NCI-H1048 (cell line): ENCODE measurements around the gene LRCH1.

Source experiments
- DNase-seq: peaks from one replicate; lab custom pipeline; 2025; lab: John Stamatoyannopoulos, UW

The LRCH1 gene

GRCh38 chr13:46712524-46712923 is 159.6 kb downstream of the LRCH1 start:
- no peak for DNase-seq

GRCh38 chr13:46715363-46715762 is 162.4 kb downstream of the LRCH1 start:
- no peak for DNase-seq

GRCh38 chr13:46716821-46717220 is 163.9 kb downstream of the LRCH1 start:
- no peak for DNase-seq

DNA sequence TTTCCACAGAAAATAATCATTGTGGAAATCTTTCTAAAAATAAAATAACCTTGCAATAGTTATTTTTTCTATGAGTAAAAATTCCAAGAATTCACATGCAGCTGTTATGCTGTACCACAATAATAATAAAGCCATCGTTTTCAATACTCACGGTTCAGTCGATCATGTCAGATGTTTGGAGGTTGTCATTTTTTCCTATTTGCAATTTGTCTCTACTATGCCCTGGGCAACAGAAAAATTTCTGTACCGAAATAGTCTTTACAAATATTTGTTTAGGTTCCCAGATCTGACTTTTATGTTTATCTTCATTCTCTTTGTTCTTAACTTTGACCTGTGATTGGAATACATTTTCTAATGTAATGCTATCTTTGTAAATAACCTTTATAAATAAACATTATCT is 164.3 kb downstream of the LRCH1 start:
- DNase-seq: no peak

DNA sequence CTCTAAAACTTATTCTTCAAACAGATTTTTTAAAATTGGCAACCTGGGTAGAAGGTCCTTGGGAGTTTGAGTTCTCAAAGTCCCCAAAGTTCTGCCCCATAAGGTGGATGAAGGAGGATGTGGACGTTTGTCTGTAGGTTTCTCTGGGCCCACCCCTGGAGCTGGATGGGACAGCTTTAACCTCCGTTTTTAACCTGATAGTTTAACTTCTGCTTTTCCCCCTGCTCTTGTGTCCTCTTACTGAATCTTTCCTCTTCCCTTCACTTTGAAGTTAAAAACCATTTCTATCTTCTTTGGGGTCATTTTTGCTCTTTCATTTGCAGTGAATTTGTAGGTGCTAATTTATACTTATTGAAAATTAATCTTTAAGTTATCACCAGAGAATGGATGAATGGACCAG is 164.9 kb downstream of the LRCH1 start:
- DNase-seq: no peak

DNA sequence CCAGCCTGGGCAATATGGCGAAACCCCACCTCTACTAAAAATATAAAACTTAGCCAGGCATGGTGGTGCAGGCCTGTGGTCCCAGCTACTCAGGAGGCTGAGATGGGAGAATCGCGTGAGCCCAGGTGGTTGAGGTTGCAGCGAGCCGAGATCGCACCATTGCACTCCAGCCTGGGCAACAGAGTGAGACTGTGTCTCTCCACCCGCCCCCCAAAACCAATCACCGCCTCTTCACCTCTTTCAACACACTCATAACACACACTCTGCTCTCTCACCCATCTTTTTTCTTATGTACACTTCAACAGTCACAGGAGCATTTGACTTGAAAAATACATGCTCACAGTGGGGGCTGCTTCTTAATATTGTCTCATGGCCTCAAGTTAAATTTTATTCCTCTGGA is 167.2 kb downstream of the LRCH1 start:
- DNase-seq: no peak

DNA sequence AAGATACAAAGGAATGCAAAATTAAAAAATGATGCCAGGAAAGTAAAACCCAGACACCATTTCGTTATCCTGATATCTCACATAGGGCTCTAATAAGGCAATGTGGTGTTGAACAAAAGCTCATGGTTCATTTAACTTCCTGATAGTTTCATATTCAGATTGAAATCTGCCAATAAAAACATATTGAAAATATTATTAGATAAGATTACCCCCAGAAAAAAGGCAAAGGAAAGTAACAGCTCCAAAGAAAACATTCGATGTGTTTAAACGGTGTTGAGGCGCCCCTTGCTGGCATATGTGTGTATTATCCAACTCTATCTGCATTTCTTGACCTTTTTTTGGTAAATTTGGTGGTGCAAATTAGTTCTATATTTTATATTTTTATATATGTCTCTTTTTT is 168.1 kb downstream of the LRCH1 start:
- no peak for DNase-seq

DNA sequence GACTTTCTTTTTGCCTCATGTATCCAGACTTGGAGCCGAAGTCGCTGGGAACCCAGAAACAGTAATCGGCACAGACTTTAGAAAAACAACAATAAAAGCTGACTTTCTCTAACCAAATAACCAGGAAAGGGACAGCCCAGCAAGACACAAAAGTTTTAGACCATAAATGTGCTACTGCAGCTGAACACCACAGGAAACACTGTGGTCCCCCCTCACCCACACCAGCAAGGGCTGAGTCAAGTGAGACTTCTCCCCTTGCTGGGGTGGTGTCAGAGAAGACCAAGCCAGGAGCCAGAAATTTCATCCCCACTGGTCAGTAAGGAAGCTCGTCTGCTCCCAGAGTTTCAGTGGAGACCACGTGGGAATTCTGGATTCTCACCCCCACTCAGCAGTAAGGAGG is 173.4 kb downstream of the LRCH1 start:
- DNase-seq: no peak

- DNase-seq: no peak
These were observed 175.8 kb downstream of the LRCH1 start for GRCh38 chr13:46728777-46729176.

- no peak for DNase-seq
These were observed 178.6 kb downstream of the LRCH1 start for GRCh38 chr13:46731535-46731934.

- DNase-seq: no peak
These were observed 182.5 kb downstream of the LRCH1 start for GRCh38 chr13:46735425-46735824.

DNA sequence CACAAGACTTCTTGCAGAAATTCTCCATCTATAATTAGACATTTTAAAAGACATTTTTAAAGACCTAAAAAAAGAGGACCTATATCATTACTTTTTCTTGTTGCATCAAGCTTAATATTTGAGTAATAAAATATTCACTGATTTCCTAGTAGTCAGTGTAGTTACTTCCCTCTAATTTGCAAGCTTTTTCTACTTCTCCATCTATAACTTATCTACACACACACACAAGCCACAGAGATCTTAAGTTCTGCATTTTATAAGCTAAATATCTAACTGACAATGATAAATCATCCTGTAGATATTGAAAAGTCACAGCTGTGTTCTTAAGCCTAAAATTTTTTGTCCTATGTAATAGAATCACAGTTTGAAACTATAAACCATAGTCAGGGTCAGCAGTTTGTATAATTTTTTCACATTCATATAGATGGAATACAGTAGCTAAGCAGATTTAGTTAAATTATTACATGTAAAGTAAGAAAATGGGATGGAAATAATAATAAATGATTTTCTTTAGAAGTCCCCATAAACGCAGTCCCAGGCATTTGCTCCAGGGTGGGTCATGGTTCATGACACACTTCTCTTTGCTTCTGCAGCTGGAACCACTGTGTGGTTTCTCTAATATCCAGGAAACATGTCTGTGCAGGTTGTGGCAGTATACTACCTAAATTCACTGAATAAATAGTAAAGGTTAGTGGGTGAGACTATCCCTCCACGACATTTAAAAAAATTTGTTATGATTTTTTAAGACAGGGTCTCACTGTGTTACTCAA is 183.8 kb downstream of the LRCH1 start:
- no peak for DNase-seq

DNA sequence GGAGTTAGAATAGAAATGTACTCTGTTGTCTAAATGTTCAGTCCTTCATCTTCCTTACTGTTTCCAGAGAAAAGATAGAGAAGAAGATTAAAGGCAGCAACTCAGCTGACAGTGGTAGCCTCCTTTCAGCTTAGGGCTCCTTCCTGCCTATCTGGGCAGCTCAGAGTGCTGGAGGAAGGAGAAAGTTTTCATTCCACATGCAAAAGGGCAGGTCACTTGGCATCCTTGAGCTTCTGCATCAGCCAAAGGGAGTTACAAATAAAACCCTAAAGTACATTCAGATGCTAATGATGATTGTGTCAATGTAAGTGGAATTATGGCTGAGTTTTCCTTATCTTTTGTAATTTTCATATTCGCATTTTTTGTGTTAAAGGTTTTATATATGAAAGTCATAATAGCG is 185.1 kb downstream of the LRCH1 start:
- no peak for DNase-seq

DNA sequence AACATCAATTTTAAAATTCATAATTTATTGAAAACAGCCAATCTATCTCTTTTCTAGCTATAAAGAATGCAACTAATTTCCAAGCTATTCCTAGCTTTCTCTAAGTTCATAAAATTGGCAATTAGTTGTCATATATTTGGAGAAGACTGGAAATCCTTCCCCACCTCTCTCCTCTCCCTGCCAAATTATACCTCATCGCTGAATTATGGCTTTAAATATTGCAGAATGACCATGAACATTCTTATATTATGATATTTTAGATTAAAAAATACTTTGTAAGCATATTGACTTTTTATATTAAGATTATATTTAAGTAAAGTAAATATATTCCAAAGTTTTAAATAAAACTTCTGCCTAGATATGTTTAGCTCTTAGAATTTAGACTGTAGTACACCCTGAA is 185.8 kb downstream of the LRCH1 start:
- no peak for DNase-seq

DNA sequence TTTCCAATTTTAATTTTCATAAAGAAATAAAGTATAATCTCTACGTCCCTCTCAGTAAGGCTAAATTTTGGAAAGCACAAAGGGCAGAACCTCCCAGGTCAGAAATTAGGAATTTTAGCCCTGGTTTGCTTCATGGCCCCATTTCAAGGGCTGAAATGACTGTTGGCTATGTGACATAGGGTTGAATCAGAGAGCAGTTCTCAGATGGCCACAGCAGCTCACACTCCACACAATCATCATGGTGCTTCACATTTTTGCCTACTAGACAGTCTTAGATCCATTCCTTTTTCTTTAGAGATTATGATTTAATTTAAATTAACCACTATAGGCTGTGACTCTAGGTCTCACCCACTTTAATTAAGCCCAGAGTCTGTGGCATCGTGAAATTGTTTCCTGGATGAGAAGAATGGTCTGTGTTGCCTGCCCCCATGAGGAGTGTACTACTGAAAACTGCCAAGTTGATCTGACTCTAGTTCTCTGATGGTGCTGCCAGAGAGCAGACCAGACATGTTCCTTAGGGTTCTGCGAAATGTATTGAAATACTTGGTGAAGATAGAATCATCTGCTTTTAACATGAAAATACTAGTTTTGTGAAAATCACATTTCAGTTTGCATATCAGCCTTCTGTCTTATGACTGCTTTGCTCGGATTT is 186.6 kb downstream of the LRCH1 start:
- DNase-seq: no peak

DNA sequence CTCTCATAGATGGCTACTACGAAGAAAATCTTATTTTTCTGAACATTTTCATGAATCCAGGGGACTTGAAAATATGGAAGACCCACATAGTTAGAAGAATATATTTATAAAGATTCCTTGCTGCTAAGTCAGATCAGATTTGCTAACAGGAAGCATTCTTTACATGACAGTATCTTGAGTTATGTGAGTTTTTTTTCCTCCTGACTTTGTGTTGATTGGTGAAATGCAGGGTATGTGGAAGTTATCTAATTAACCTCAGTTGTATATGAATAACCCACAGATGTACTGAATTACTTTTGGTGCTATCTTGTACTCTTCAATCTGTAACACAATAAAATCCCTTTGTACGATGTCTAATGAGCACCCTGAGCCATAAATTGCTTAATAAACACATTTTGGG is 190.2 kb downstream of the LRCH1 start:
- no peak for DNase-seq

GRCh38 chr13:46745062-46745461 is 192.1 kb downstream of the LRCH1 start:
- DNase-seq: no peak

- DNase-seq: no peak
These were observed 192.7 kb downstream of the LRCH1 start for GRCh38 chr13:46745706-46746105.

DNA sequence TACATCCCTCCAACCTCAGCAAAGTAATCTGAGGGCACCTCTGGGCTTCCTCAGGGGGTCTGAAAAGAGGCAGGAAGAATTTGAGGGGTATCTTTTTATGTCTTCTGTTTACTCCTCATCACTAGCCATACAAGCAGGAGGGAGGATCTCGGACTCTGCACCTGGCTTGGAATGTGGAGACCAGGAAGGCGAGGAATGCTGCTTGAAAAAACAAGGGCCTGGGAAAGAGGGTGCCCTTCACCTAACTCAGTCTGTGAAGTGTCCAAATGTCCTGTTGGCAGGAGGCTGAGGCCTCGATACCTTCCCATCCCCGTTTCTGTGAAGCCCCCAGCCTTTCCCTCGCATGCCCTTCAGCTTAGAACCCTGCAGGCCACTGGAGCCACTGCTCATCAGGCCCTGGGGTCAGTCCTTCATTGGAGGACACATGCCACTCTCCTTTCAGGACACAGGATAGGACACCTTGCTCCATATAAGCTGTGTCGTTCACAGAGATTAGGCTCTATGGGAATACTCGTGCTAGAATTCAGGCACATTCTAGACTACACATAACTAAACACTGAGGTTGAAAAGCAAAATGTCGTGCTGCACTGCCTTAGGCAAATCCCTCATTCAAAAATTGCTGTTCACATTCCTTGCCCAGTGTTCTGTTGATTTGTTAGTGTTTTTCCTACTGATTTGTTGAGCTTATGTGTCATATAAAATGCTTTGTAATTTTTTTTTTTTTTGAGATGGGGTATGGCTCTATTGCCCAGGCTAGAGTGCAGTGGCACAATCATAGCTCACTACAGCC is 194.3 kb downstream of the LRCH1 start:
- no peak for DNase-seq

GRCh38 chr13:46748300-46748699 is 195.3 kb downstream of the LRCH1 start:
- no peak for DNase-seq

DNA sequence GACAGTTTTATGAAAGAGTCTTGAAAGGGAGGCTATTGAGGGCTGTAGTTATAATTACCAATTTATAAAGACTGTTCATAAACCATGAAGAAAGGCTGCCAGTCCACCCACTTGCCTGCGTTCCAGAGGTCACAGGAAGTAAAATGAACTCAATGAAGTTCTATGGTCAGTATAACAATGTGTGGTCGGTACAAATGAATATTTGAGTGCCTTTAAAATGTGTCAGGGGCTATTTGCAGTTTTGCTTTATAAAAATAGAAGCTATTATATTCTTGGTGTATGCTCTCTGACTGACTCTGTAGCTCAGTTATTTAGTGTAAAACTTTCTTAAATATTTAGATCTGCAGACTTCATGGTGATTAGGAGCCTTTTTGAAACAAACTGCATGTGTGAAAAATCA is 197.0 kb downstream of the LRCH1 start:
- no peak for DNase-seq

DNA sequence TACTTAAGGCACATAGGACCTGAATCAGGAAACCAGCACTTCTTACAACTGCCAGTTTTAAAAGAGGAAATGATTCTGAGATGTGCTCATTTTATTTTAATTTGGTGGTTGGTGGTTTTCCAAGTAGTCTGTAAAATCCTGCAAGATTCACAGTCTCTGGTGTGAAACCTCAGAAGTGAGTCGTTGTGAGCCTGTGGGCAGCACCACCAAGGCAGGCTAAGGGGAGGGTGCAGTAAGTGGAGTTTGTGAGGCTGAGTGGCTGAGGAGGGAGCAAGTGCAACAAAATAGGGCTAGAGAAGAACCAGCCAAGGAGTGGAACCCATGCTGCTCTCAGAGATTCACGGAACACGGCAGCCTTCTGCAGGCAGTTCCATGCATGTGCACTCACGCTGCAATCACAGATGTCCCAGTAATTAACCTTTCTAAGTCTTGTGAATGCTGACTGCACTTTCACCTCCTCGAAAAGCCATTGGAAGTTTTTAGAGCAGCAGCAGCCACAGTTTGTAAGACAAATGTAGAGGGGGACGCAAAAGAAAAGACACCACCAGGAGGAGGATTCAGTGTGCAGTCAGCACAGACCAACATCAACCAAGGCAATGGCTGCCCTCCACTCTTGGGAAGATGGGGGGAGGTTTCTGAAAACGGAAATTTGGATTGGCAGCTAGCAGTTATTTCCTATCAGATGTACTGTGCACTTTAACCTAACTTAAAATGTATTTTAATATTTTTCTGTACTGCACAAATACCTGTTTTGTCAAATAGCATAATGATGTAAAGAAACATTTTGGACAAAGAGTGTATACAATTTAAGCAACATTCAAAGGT is 199.1 kb downstream of the LRCH1 start:
- DNase-seq: no peak
